GM21360 (cell line): ENCODE results near the gene NABP2.
"Not testable (repeated sequence)": the region's sequence is repeated elsewhere in the genome, so short reads cannot be mapped to it uniquely, and the experiment has no call there.

Source experiments
- ATAC-seq: cut with Tn5 transposase; IDR thresholded peaks from one replicate; pipeline ENCODE4 v1.9.1; 2021; ENCODE audit warnings: mild to moderate bottlenecking, moderate library complexity; ENCODE audit not compliant: unreplicated experiment

Gene NABP2

GRCh38 chr12:56272468-56272867, 48.3 kb downstream of the NABP2 start:
- ATAC-seq = not testable (repeated sequence)

DNA sequence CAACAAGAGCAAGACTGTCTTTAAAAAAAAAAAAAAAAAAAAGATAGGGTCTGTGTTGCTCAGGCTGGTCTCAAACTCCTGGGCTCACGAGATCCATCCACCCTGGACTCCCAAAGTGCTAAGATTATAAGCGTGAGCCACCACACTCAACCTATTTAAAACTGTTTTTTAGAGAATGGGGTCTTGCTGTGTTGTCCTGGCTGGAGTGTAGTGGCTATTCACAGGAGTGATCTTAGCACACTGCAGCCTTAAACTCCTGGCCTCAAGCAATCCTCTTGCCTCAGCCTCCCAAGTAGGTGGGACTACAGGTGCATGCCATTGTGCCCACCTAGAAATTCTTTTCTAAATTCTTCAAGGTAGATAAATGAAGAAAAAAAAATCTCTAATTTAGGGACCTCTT, 50.2 kb downstream of the NABP2 start:
- ATAC-seq = no peak

DNA sequence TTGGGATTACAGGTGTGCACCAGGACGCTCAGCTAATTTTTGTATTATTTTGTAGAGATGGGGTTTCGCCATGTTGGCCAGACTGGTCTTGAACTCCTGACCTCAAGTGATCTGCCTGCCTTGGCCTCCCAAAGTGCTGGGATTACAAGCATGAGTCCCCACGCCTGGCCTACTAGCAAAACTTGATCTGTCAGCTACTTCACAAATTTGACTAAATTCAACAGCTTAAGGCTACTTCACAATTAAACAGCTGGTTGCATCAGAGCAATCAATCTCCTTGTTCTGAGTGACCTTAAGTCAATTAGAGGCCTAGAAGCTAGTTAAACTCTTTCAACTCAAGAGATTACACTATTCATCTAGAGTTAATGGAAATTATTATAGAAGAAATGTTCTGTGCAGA, 54.8 kb downstream of the NABP2 start:
- no peak for ATAC-seq
